Spinal cord (tissue), 10 donors: ENCODE data around the gene RPUSD3. TPM values are rescaled to one million over a fixed set of nuclear protein-coding genes. Genes with fewer than 3 reads are reported as not detected.
"Not testable (repeated sequence)": the region's sequence is repeated elsewhere in the genome, so short reads cannot be mapped to it uniquely, and the experiment has no call there.

Experiments
- DNase-seq, 6 donors: peaks; one replicate each; pipeline versions ENCODE4 v3.0.0 to v3.0.0-alpha.2; 2013 to 2015; ENCODE audit warnings: low spot score in 6 of 6, low read depth in 4 of 6
- H3K27ac ChIP-seq: one replicate; pipeline ENCODE4 v1.5.1; 2013; ENCODE audit warnings: low read depth, low read length, control low read depth
- H3K27me3 ChIP-seq: one replicate; pipeline ENCODE4 v1.6.1; 2013; ENCODE audit warnings: low read length; ENCODE audit not compliant: control insufficient read depth, insufficient read depth
- H3K36me3 ChIP-seq: one replicate; pipeline ENCODE4 v1.6.1; 2013; ENCODE audit warnings: low read length; ENCODE audit not compliant: control insufficient read depth, insufficient read depth
- H3K4me1 ChIP-seq: one replicate; pipeline ENCODE4 v1.6.1; 2013; ENCODE audit warnings: low read length; ENCODE audit not compliant: control insufficient read depth, insufficient read depth
- H3K4me3 ChIP-seq: one replicate; pipeline ENCODE4 v1.5.1; 2013; ENCODE audit warnings: low read depth, low read length, control low read depth
- H3K9me3 ChIP-seq: one replicate; pipeline ENCODE4 v1.6.1; 2013; ENCODE audit warnings: low read length; ENCODE audit not compliant: control insufficient read depth, insufficient read depth
- WGBS: methylation state at CpG from one replicate; pipeline ENCODE4 v1.1.5; 2013; ENCODE audit warnings: missing lambda C conversion rate; ENCODE audit not compliant: insufficient coverage; 5-methylcytosine and 5-hydroxymethylcytosine counted together
- polyA plus RNA-seq, 2 donors: library from polyadenylated mRNA; unstranded; fragments of 120-200 nt; gene quantifications; one replicate each; pipeline ENCODE4 v1.2.1, GENCODE V29; 2013; ENCODE audit not compliant: insufficient read length in 2 of 2
- total RNA-seq, 2 donors: library from RNA; depleted of rRNA in 1 of 2; stranded (reverse); fragments of 120-200 nt in 1 of 2; fragments of >200 nt in 1 of 2; gene quantifications; one replicate each; pipeline versions ENCODE4 v1.2.3 to v1.2.4, GENCODE V29; 2013 to 2014
- donor health status: healthy.

The RPUSD3 gene
- total and polyA plus RNA-seq, 4 donors, result 19.2 to 53.8 (median 42.4) TPM

DNA sequence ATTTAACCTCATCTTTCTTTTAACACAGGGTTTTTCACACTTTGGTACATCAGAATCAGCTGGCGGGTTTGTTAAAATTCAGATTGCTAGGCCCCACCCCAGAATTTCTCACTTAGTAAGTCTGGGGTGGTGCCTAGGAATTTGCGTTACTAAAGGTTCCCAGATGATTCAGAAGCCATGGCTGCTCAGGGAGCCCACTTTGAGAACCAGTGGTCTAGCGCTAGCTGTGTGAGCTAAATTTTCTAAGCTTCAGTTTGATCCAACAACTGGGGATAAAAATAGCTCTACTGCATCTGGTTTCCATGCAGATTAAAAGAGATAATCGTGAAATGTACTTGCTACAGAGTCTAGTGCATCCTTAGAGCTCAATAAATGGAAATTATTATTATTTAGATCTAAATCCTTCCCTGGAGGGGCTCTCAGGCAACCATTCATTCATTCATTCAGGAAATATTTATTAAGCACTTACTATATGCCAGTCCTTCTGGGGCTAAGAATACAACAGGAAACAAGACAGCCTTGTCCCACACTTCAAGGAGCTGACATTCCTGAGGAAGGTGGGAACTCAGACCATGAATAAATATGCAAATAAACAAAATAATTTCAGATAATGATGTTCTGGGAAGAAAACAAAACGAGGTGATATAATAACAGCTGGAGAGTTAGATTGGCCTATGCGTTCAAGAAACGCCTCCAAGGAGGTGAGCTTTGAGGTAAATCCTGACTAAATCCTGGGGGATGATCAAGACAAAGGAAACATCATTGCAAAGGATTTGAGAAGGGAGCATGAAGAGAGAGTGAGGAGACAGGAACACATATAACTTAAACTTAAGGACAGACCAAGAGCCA lies 40.1 kb upstream of the RPUSD3 start:
- Histone ChIP-seq H3K27me3 (no peaks in the 10 kb centered on the region), H3K27ac (no peak overlapping the region), H3K9me3 (no peaks in the 10 kb centered on the region), H3K4me1 (no peaks in the 10 kb centered on the region), H3K36me3 (no peaks in the 10 kb centered on the region), H3K4me3 (no peak overlapping the region)
- WGBS, result 67% methylated on average over 5 of the region's 7 CpGs
- no peak for DNase-seq

DNA sequence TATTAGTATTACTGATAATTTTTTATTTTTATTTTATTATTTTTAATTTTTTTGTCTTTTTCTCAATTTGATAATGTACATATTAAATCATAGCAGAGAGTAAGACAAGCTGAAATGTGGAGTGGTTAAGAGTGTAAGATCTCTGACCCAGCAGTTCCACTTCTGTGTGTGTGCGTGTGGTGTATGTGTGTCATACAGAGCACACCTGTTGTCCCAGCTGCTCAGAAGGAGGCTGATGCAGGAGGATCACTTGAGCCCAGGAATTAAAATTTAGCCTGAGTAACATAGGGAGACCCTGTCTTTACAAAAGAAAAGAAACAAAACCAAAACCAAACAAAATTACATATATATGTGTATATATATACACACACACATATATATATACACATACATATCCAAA lies 37.6 kb upstream of the RPUSD3 start:
- Histone ChIP-seq H3K9me3 (no peaks in the 10 kb centered on the region), H3K4me3 (no peak overlapping the region), H3K27ac (no peak overlapping the region), H3K27me3 (no peaks in the 10 kb centered on the region), H3K36me3 (no peaks in the 10 kb centered on the region), H3K4me1 (no peaks in the 10 kb centered on the region)
- DNase-seq, result no peak
- no CpG with 5 or more reads among the region's 1 CpG for WGBS

DNA sequence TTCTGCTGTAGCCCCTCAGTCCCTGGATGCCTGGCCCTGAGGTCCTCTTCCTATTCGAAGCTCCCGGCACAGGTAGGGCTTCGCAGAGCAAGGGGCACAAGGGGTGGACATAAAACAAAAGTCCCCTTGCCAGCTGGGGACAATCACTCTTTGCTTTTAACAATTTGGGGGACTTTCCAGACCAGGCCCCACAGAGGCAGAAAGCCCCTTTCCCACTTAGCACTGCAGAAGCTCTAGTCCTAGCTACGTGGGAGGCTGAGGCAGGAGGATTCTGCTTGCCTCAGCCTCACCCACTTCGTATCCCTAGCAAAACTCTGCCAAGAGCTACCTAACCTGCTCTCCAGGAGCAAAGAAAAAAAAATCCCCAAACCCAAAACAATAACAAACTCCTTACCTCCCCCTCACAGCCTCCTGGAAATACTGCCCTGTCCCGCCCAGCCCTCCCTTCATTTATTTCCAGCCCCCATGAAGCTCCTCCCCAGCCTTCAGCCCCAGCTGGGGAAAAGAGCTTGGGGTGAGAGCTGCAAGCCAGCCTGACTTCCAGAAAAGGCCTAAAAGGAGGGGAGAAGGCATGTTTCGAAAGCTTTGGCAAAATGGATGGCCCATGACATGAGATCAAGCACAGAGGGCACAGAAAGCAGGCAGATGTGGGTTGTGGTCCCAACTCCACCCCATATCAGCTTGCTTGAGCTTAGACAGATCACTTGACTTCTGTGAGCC lies 36.2 kb upstream of the RPUSD3 start, which contains the start of gene CIDEC:
TSS of gene CIDEC (minus strand) at position 424 of the 720 bp plus-strand sequence. CDS start 1,767 bp downstream, outside the sequence.
- no peaks in the 10 kb centered on the region for H3K27me3 ChIP-seq
- H3K36me3 ChIP-seq, result no peaks in the 10 kb centered on the region
- H3K4me3 ChIP-seq, result no peak within 1 kb of the TSS
- WGBS, result 78% methylated on average over 6 of the region's 7 CpGs
- H3K9me3 ChIP-seq, result no peaks in the 10 kb centered on the region
- no peak for DNase-seq
- H3K27ac ChIP-seq, result no peak within 1 kb of the TSS
- no peaks in the 10 kb centered on the region for H3K4me1 ChIP-seq

- Histone ChIP-seq H3K4me1 (no peaks in the 10 kb centered on the region), H3K27ac (no peak overlapping the region), H3K9me3 (no peaks in the 10 kb centered on the region), H3K27me3 (no peaks in the 10 kb centered on the region), H3K4me3 (no peak overlapping the region), H3K36me3 (no peaks in the 10 kb centered on the region)
- no peak for DNase-seq
- WGBS, result 80% methylated on average over 4 of the region's 5 CpGs
Observed at GRCh38 chr3:9878700-9879099, 34.9 kb upstream of the RPUSD3 start.

- no peak overlapping the region for H3K4me3 ChIP-seq
- 95% methylated on average over 11 of the region's 12 CpGs for WGBS
- DNase-seq, result no peak
Observed at GRCh38 chr3:9876991-9877390, 33.2 kb upstream of the RPUSD3 start.

GRCh38 chr3:9876255-9876654 lies 32.4 kb upstream of the RPUSD3 start:
- H3K36me3 ChIP-seq, DNase-seq, H3K27me3 ChIP-seq, H3K27ac ChIP-seq, H3K4me1 ChIP-seq, H3K9me3 ChIP-seq, H3K4me3 ChIP-seq: not testable (repeated sequence)
- WGBS, result 93% methylated on average over 4 of the region's 4 CpGs

More at GRCh38 chr3:9876991-9877390, 33.2 kb upstream of the RPUSD3 start:
- Histone ChIP-seq H3K27me3 (no peaks in the 10 kb centered on the region), H3K9me3 (no peaks in the 10 kb centered on the region), H3K27ac (no peak overlapping the region), H3K36me3 (no peaks in the 10 kb centered on the region), H3K4me1 (no peaks in the 10 kb centered on the region)

- DNase-seq, result no peak
- no peaks in the 10 kb centered on the region for H3K4me1 ChIP-seq
- H3K27ac ChIP-seq, result no peak overlapping the region
- H3K4me3 ChIP-seq, result no peak overlapping the region
- no peaks in the 10 kb centered on the region for H3K27me3 ChIP-seq
- H3K36me3 ChIP-seq, result no peaks in the 10 kb centered on the region
- no peaks in the 10 kb centered on the region for H3K9me3 ChIP-seq
Observed at GRCh38 chr3:9875448-9875847, 31.6 kb upstream of the RPUSD3 start.

- DNase-seq, H3K9me3 ChIP-seq, H3K36me3 ChIP-seq, H3K4me3 ChIP-seq, H3K4me1 ChIP-seq, H3K27me3 ChIP-seq, H3K27ac ChIP-seq: not testable (repeated sequence)
- 100% methylated on average over 2 of the region's 5 CpGs for WGBS
Observed at GRCh38 chr3:9872067-9872466, 28.3 kb upstream of the RPUSD3 start.

DNA sequence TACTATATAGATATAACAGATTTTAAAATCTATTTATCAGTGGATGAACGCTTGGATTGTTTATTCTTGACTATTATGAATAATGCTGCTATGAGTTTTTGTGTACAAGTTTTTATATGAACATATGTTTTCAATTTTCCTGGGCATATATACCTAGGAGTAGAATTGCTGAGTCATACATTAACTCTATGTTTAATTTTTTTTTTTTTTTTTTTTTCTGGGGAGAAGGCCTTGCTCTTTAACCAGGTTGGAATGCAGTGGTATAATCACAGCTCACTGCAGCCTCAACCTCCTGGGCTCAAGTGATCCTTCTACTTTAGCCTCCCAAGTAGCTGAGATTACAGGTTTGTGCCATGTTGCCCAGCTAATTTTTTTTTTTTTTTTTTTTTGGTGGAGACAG lies 27.2 kb upstream of the RPUSD3 start:
- WGBS, result no CpG with 5 or more reads among the region's 1 CpG
- H3K36me3 ChIP-seq, result no peaks in the 10 kb centered on the region
- H3K4me3 ChIP-seq, result no peak overlapping the region
- H3K27ac ChIP-seq, result no peak overlapping the region
- no peak for DNase-seq
- H3K9me3 ChIP-seq, result no peaks in the 10 kb centered on the region
- peaks cover 3% of the 10 kb centered on the region for H3K4me1 ChIP-seq
- H3K27me3 ChIP-seq, result no peaks in the 10 kb centered on the region

- H3K9me3 ChIP-seq, result no peaks in the 10 kb centered on the region
- 76% methylated on average over 4 of the region's 5 CpGs for WGBS
- H3K27me3 ChIP-seq, result no peaks in the 10 kb centered on the region
- H3K4me1 ChIP-seq, result peaks cover 12% of the 10 kb centered on the region
- no peaks in the 10 kb centered on the region for H3K36me3 ChIP-seq
- no peak overlapping the region for H3K27ac ChIP-seq
- no peak overlapping the region for H3K4me3 ChIP-seq
- no peak for DNase-seq
Observed at GRCh38 chr3:9869955-9870354, 26.1 kb upstream of the RPUSD3 start.
